Epidermal melanocyte (primary cell): ENCODE results near the gene NPAS1.
"Not testable (repeated sequence)": the region's sequence is repeated elsewhere in the genome, so short reads cannot be mapped to it uniquely, and the experiment has no call there.

Source experiments
- DNase-seq: peaks from one replicate; pipeline ENCODE4 v3.0.0; 2011; ENCODE audit warnings: low spot score; ENCODE audit not compliant: insufficient read length

The NPAS1 gene

GRCh38 chr19:46990991-46991676, 28.5 kb upstream of the NPAS1 start:
- DNase-seq = peak; percentile 79

GRCh38 chr19:46992699-46993535, 26.7 kb upstream of the NPAS1 start:
- DNase-seq = no peak

- no peak for DNase-seq
Observed at GRCh38 chr19:46993622-46994021, 26.0 kb upstream of the NPAS1 start.

- no peak for DNase-seq
Observed at GRCh38 chr19:46994141-46994686, 25.4 kb upstream of the NPAS1 start.

GRCh38 chr19:46995492-46995891, 24.1 kb upstream of the NPAS1 start:
- DNase-seq = no peak

GRCh38 chr19:46998445-46999125, 21.1 kb upstream of the NPAS1 start:
- DNase-seq = no peak

GRCh38 chr19:46999377-46999776, 20.3 kb upstream of the NPAS1 start:
- DNase-seq = no peak

GRCh38 chr19:46999878-47000277, 19.8 kb upstream of the NPAS1 start:
- DNase-seq = no peak

- DNase-seq = no peak
Observed at GRCh38 chr19:47000373-47000772, 19.3 kb upstream of the NPAS1 start.

- no peak for DNase-seq
Observed at GRCh38 chr19:47001584-47001983, 18.1 kb upstream of the NPAS1 start.

- no peak for DNase-seq
Observed at GRCh38 chr19:47002106-47002766, 17.4 kb upstream of the NPAS1 start.

- DNase-seq = no peak
Observed at GRCh38 chr19:47002853-47003610, 16.6 kb upstream of the NPAS1 start.

- no peak for DNase-seq
Observed at GRCh38 chr19:47003611-47004465, 15.8 kb upstream of the NPAS1 start.

GRCh38 chr19:47005164-47005641, 14.4 kb upstream of the NPAS1 start:
- no peak for DNase-seq

- DNase-seq = no peak
Observed at GRCh38 chr19:47005873-47006272, 13.8 kb upstream of the NPAS1 start.

GRCh38 chr19:47006496-47006895, 13.1 kb upstream of the NPAS1 start:
- peak; percentile 17 for DNase-seq

- DNase-seq = not testable (repeated sequence)
Observed at GRCh38 chr19:47010549-47010948, 9.1 kb upstream of the NPAS1 start.

GRCh38 chr19:47012617-47013016, 7.0 kb upstream of the NPAS1 start:
- no peak for DNase-seq

GRCh38 chr19:47013041-47013517, 6.6 kb upstream of the NPAS1 start:
- peak; percentile 91 for DNase-seq
